NCI-H2227 (cell line): Measurements from ENCODE around the gene LSM14A.
A peak's percentile ranks its signal among the peaks of the same experiment; 100 is the strongest.
"Not testable (repeated sequence)": the region's sequence is repeated elsewhere in the genome, so short reads cannot be mapped to it uniquely, and the experiment has no call there.

Source experiments
- DNase-seq: peaks from one replicate; lab custom pipeline; 2025; ENCODE audit not compliant: unreplicated experiment; lab: John Stamatoyannopoulos, UW

Gene LSM14A

GRCh38 chr19:34189917-34190425 is 17.7 kb downstream of the LSM14A start:
- DNase-seq, result no peak

GRCh38 chr19:34191355-34191962 is 19.2 kb downstream of the LSM14A start:
- no peak for DNase-seq

- DNase-seq, result no peak
Observed at GRCh38 chr19:34193439-34193838, 21.1 kb downstream of the LSM14A start.

- DNase-seq, result no peak
Observed at GRCh38 chr19:34193876-34194275, 21.6 kb downstream of the LSM14A start.

- no peak for DNase-seq
Observed at GRCh38 chr19:34201133-34201532, 28.8 kb downstream of the LSM14A start.

- not testable (repeated sequence) for DNase-seq
Observed at GRCh38 chr19:34205324-34205723, 33.0 kb downstream of the LSM14A start.

- no peak for DNase-seq
Observed at GRCh38 chr19:34208291-34208884, 36.1 kb downstream of the LSM14A start.

- no peak for DNase-seq
Observed at GRCh38 chr19:34209726-34210125, 37.4 kb downstream of the LSM14A start.

- no peak for DNase-seq
Observed at GRCh38 chr19:34213283-34213682, 41.0 kb downstream of the LSM14A start.

- no peak for DNase-seq
Observed at GRCh38 chr19:34214040-34214439, 41.7 kb downstream of the LSM14A start.

GRCh38 chr19:34215006-34215665 is 42.8 kb downstream of the LSM14A start:
- no peak for DNase-seq

- DNase-seq, result no peak
Observed at GRCh38 chr19:34215666-34216038, 43.3 kb downstream of the LSM14A start.

- not testable (repeated sequence) for DNase-seq
Observed at GRCh38 chr19:34216745-34217219, 44.5 kb downstream of the LSM14A start.

- peak; percentile 85 for DNase-seq
Observed at GRCh38 chr19:34217952-34218817, 45.9 kb downstream of the LSM14A start.

GRCh38 chr19:34218818-34219164 is 46.5 kb downstream of the LSM14A start:
- no peak for DNase-seq

GRCh38 chr19:34220472-34221063 is 48.3 kb downstream of the LSM14A start:
- DNase-seq, result peak; percentile 96

GRCh38 chr19:34222386-34222785 is 50.1 kb downstream of the LSM14A start:
- no peak for DNase-seq

GRCh38 chr19:34224996-34225658 is 52.8 kb downstream of the LSM14A start:
- DNase-seq, result no peak

- no peak for DNase-seq
Observed at GRCh38 chr19:34225659-34226015, 53.3 kb downstream of the LSM14A start.

- DNase-seq, result no peak
Observed at GRCh38 chr19:34226036-34226435, 53.7 kb downstream of the LSM14A start.
